Measurements from ENCODE around the gene ENO2. TPM values are rescaled to one million over a fixed set of nuclear protein-coding genes. Genes with fewer than 3 reads are reported as not detected.

ENO2 gene
- total RNA-seq, 2 experiments from 2014 or later, result 315 to 330 TPM

DNA sequence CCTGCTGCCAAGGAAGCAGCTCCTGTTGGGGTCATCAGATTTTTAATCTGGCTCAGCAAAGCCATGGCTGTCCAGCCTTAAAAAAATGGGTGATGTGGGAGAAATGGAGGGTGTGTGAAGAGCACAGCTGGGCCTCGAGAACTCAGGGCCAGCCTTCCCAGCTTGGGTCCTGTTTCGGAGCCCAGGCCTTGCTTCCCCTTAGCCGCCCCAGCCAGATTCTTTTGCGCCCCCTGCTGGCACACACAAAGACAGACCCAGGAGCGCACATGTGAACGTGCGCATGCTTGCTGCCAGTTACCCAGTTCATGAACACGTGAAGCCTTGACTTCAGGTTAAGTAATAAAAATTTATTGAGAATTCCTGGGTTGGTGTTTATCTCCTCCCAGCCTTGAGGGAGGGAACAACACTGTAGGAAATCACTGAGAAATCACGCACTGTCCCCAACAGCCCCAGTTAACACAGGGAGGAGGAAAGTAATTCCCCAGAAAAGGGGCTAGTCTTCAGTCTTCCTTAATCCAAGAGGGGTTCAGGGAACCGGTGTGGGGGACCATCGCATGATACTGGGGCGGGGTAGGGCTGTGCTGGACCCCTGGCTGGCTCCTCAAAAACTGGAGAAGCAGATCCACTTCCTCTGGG lies 50.8 kb downstream of the ENO2 start:
- Mint-ChIP-seq H3K4me1 (ENCODE audit: low read depth) (peaks cover 76% of the 10 kb centered on the region), H3K27ac (peak overlapping the region; percentile 91), H3K4me3 (peak overlapping the region; percentile 0), H3K9me3 (no peaks in the 10 kb centered on the region), H3K36me3 (ENCODE audit: low read depth) (peaks cover 65% of the 10 kb centered on the region), H3K27me3 (no peaks in the 10 kb centered on the region)
- ChIA-PET CTCF (interaction anchor here (0.7 to 13.5 kb wide), 18 partner anchors 8 to 148 kb away, joined by 3 to 460 read pairs (median 6); partner anchors contain the start of genes C12orf57, PTPN6, RNU7-1 and SPSB2), POLR2A (interaction anchor here (0.6 to 25.2 kb wide), 5 partner anchors 8 to 163 kb away, joined by 3 to 1266 read pairs (median 5); partner anchors contain the start of genes ATN1, C12orf57, PTPN6 and RBP5)
- DNase-seq (peak; percentile 92), ATAC-seq (peak; percentile 35)
- TF ChIP-seq, protein P1, sequence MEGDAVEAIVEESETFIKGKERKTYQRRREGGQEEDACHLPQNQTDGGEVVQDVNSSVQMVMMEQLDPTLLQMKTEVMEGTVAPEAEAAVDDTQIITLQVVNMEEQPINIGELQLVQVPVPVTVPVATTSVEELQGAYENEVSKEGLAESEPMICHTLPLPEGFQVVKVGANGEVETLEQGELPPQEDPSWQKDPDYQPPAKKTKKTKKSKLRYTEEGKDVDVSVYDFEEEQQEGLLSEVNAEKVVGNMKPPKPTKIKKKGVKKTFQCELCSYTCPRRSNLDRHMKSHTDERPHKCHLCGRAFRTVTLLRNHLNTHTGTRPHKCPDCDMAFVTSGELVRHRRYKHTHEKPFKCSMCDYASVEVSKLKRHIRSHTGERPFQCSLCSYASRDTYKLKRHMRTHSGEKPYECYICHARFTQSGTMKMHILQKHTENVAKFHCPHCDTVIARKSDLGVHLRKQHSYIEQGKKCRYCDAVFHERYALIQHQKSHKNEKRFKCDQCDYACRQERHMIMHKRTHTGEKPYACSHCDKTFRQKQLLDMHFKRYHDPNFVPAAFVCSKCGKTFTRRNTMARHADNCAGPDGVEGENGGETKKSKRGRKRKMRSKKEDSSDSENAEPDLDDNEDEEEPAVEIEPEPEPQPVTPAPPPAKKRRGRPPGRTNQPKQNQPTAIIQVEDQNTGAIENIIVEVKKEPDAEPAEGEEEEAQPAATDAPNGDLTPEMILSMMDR (IDR thresholded peaks at IDR 0.05), result peak; percentile 95
- intact Hi-C loops (cut with micrococcal nuclease), result no loop called here

DNA sequence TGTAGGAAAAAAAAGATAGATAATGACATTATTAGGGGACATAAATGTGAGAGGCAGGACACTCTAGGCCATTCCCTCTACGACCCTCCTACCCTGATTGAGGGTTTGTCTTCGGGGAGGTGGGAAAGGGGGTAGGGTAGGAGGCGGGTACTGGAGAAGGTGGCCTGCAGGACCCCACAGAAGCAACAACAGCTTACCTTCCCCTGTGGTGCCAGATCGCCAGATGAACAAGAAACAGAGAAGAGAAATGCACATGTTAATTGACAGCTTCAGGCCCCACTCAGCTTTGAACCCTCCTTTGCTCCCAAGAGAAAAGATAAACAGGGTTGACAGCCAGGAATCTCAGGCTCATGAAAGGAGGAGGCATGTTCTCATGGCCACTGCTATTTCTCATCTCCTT lies 51.3 kb downstream of the ENO2 start:
- Mint-ChIP-seq H3K4me1 (ENCODE audit: low read depth) (peaks cover 71% of the 10 kb centered on the region), H3K27ac (peak overlapping the region; percentile 91), H3K27me3 (no peaks in the 10 kb centered on the region), H3K9me3 (no peaks in the 10 kb centered on the region), H3K36me3 (ENCODE audit: low read depth) (peaks cover 61% of the 10 kb centered on the region), H3K4me3 (no peak overlapping the region)
- ChIA-PET CTCF (interaction anchor here (0.9 to 13.5 kb wide), 5 partner anchors 24 to 112 kb away, joined by 3 to 460 read pairs (median 3); partner anchors contain the start of genes C12orf57, LPCAT3, PTPN6 and RNU7-1), POLR2A (interaction anchor here (0.8 to 25.2 kb wide), 3 partner anchors 12 to 143 kb away, joined by 3 to 1266 read pairs (median 4); partner anchors contain the start of genes ATN1, C12orf57, PTPN6 and RNU7-1)
- no peak for ATAC-seq
- intact Hi-C loops (cut with micrococcal nuclease), result no loop called here
- DNase-seq, result no peak
- TF ChIP-seq, protein P1 (IDR thresholded peaks at IDR 0.05), result no peak

DNA sequence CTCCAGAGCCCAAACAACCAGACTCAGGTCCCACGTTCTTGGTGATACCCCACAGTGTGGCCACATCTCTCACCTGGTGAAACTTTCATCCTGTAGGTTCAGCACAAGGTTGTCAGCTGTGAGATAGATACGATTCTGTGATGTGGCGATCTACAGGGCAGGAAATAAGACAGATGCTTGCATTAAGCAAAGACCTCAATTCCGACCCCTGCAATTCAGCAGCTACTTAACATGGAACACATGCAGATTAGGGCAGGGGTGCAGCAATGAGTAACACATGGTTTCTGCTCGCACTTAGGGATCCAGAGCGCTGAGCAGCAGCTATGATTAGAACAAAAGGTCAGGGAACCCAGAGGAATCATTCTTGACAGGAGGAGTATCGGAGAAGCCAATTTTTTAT lies 52.0 kb downstream of the ENO2 start:
- intact Hi-C loops (cut with micrococcal nuclease), result no loop called here
- no peak for ATAC-seq
- no peaks in the 10 kb centered on the region for H3K9me3 Mint-ChIP-seq
- CTCF ChIA-PET, result interaction anchor here (0.9 to 13.5 kb wide), 5 partner anchors 24 to 113 kb away, joined by 3 to 460 read pairs (median 3); partner anchors contain the start of genes C12orf57, LPCAT3, PTPN6 and RNU7-1
- no peak overlapping the region for H3K4me3 Mint-ChIP-seq
- no peak for DNase-seq
- H3K27me3 Mint-ChIP-seq, result no peaks in the 10 kb centered on the region
- peak overlapping the region; percentile 91 for H3K27ac Mint-ChIP-seq
- H3K4me1 Mint-ChIP-seq (ENCODE audit: low read depth), result peaks cover 64% of the 10 kb centered on the region
- H3K36me3 Mint-ChIP-seq (ENCODE audit: low read depth), result peaks cover 61% of the 10 kb centered on the region
- TF ChIP-seq, protein P1 (IDR thresholded peaks at IDR 0.05), result no peak
- POLR2A ChIA-PET, result interaction anchor here (0.8 to 25.2 kb wide), 3 partner anchors 11 to 142 kb away, joined by 3 to 1266 read pairs (median 4); partner anchors contain the start of genes ATN1, C12orf57, PTPN6 and RNU7-1

DNA sequence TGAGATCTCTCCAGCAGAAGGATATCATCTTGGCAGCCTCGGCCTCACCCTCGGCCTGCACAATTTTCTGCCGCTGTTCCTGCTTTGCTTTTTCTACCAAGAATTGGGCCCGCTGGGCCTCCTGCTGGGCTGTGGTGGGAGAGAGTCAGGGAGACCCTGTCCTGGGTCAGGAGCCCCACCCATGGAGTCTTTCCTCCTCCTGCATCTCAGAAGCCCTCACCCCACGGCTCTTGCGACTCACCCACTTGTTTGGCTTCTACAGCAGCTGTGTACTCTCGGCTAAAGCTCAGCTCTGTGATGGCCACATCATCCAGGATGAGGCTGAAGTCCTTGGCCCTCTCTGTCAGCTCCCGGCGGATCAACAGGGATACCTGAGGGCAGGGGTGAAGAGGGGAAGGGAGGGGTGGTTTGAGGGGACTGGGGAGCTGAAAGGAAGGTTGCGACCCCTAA lies 53.3 kb downstream of the ENO2 start:
- no peaks in the 10 kb centered on the region for H3K9me3 Mint-ChIP-seq
- POLR2A ChIA-PET, result interaction anchor here (1.4 to 11.2 kb wide), 5 partner anchors 9 to 145 kb away, joined by 3 to 198 read pairs (median 23); partner anchors contain the start of genes C12orf57, PTPN6 and RNU7-1
- DNase-seq, result no peak
- peak overlapping the region; percentile 24 for H3K4me3 Mint-ChIP-seq
- peaks cover 61% of the 10 kb centered on the region for H3K4me1 Mint-ChIP-seq (ENCODE audit: low read depth)
- H3K27me3 Mint-ChIP-seq, result no peaks in the 10 kb centered on the region
- CTCF ChIA-PET, result interaction anchor here (1.2 to 2.7 kb wide), 5 partner anchors 9 to 76 kb away, joined by 3 to 28 read pairs (median 6); partner anchors contain the start of genes C12orf57 and RNU7-1
- H3K36me3 Mint-ChIP-seq (ENCODE audit: low read depth), result peaks cover 70% of the 10 kb centered on the region
- no peak for ATAC-seq
- peak overlapping the region; percentile 61 for H3K27ac Mint-ChIP-seq
- TF ChIP-seq, protein P1 (IDR thresholded peaks at IDR 0.05), result no peak
- intact Hi-C loops (cut with micrococcal nuclease), result no loop called here
